GM21576 (cell line): ENCODE measurements around the gene POLD2.

Experiments
- ATAC-seq: cut with Tn5 transposase; IDR thresholded peaks from one replicate; pipeline ENCODE4 v1.9.1; 2021; ENCODE audit warnings: mild to moderate bottlenecking, moderate library complexity; ENCODE audit not compliant: unreplicated experiment

Gene POLD2

GRCh38 chr7:44103566-44103922 is 19.8 kb downstream of the POLD2 start:
- ATAC-seq, result no peak

GRCh38 chr7:44102846-44103565 is 20.3 kb downstream of the POLD2 start:
- ATAC-seq, result no peak

GRCh38 chr7:44101966-44102845 is 21.1 kb downstream of the POLD2 start:
- ATAC-seq, result no peak

- no peak for ATAC-seq
Observed at GRCh38 chr7:44101303-44101965, 21.9 kb downstream of the POLD2 start.

GRCh38 chr7:44100458-44101302 is 22.7 kb downstream of the POLD2 start:
- no peak for ATAC-seq

- no peak for ATAC-seq
Observed at GRCh38 chr7:44099669-44100068, 23.7 kb downstream of the POLD2 start.

GRCh38 chr7:44098092-44099068 is 25.0 kb downstream of the POLD2 start:
- ATAC-seq, result no peak

- peak; percentile 80 for ATAC-seq
Observed at GRCh38 chr7:44097064-44097932, 26.1 kb downstream of the POLD2 start.

GRCh38 chr7:44096326-44096881 is 26.9 kb downstream of the POLD2 start:
- ATAC-seq, result no peak

- no peak for ATAC-seq
Observed at GRCh38 chr7:44095781-44096180, 27.6 kb downstream of the POLD2 start.

- ATAC-seq, result no peak
Observed at GRCh38 chr7:44094883-44095592, 28.3 kb downstream of the POLD2 start.

GRCh38 chr7:44094365-44094764 is 29.0 kb downstream of the POLD2 start:
- ATAC-seq, result no peak

- no peak for ATAC-seq
Observed at GRCh38 chr7:44093102-44093641, 30.2 kb downstream of the POLD2 start.

- no peak for ATAC-seq
Observed at GRCh38 chr7:44087911-44088838, 35.2 kb downstream of the POLD2 start.

GRCh38 chr7:44086627-44087026 is 36.7 kb downstream of the POLD2 start:
- ATAC-seq, result no peak

- ATAC-seq, result no peak
Observed at GRCh38 chr7:44085546-44085945, 37.8 kb downstream of the POLD2 start.
